ENCODE measurements around the gene RTRAF. TPM values are rescaled to one million over a fixed set of nuclear protein-coding genes. Genes with fewer than 3 reads are reported as not detected.
A peak's percentile ranks its signal among the peaks of the same experiment; 100 is the strongest.

RTRAF gene
- total RNA-seq, 4 donors from 2014 or later = 68.6 to 91.2 (median 78.4) TPM

GRCh38 chr14:52018252-52018651 lies 28.9 kb downstream of the RTRAF start:
- Histone ChIP-seq H3K27ac (no peak overlapping the region), H3K9me3 (no peaks in the 10 kb centered on the region), H3K4me3 (no peak overlapping the region), H3K27me3 (no peaks in the 10 kb centered on the region), H3K4me1 (peaks cover 0 to 22% of the 10 kb centered on the region in 2 donors), H3K36me3 (no peaks in the 10 kb centered on the region)
- in situ Hi-C loops (cut with MboI; ENCODE audit: low sequenced_read_pairs in 4 of 4) (no loop called here), intact Hi-C loops (cut with DNase I; ENCODE audit: low total_unique reads) (loop anchor here (5.0 kb wide), 2 partner anchors 34 to 49 kb away; partner anchors contain the start of gene NID2)
- ATAC-seq (no peak), DNase-seq (no peak)
- TF ChIP-seq, protein P1, sequence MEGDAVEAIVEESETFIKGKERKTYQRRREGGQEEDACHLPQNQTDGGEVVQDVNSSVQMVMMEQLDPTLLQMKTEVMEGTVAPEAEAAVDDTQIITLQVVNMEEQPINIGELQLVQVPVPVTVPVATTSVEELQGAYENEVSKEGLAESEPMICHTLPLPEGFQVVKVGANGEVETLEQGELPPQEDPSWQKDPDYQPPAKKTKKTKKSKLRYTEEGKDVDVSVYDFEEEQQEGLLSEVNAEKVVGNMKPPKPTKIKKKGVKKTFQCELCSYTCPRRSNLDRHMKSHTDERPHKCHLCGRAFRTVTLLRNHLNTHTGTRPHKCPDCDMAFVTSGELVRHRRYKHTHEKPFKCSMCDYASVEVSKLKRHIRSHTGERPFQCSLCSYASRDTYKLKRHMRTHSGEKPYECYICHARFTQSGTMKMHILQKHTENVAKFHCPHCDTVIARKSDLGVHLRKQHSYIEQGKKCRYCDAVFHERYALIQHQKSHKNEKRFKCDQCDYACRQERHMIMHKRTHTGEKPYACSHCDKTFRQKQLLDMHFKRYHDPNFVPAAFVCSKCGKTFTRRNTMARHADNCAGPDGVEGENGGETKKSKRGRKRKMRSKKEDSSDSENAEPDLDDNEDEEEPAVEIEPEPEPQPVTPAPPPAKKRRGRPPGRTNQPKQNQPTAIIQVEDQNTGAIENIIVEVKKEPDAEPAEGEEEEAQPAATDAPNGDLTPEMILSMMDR (IDR thresholded peaks at IDR 0.05 in 4 of 5, conservative IDR thresholded peaks at IDR 0.05 in 1 of 5) = no peak
- TF ChIP-seq POLR2A (IDR thresholded peaks at IDR 0.05) = no peak

- in situ Hi-C loops (cut with MboI; ENCODE audit: low sequenced_read_pairs in 4 of 4) (no loop called here), intact Hi-C loops (cut with DNase I; ENCODE audit: low total_unique reads) (loop anchor here (5.0 kb wide), 2 partner anchors 33 to 48 kb away; partner anchors contain the start of gene NID2)
- no peaks in the 10 kb centered on the region for H3K36me3 ChIP-seq
- no peak overlapping the region for H3K27ac ChIP-seq
- peaks cover 0 to 18% of the 10 kb centered on the region in 2 donors for H3K4me1 ChIP-seq
- no peak for DNase-seq
- no peak for TF ChIP-seq POLR2A (IDR thresholded peaks at IDR 0.05)
- TF ChIP-seq, protein P1 (IDR thresholded peaks at IDR 0.05 in 4 of 5, conservative IDR thresholded peaks at IDR 0.05 in 1 of 5) = no peak
- no peak for ATAC-seq
- no peaks in the 10 kb centered on the region for H3K27me3 ChIP-seq
- H3K9me3 ChIP-seq = no peaks in the 10 kb centered on the region
- no peak overlapping the region for H3K4me3 ChIP-seq
These were observed 29.6 kb downstream of the RTRAF start for GRCh38 chr14:52018970-52019369.

- no peak for DNase-seq
- intact Hi-C loops (cut with DNase I; ENCODE audit: low total_unique reads) (no loop called here), in situ Hi-C loops (cut with MboI; ENCODE audit: low sequenced_read_pairs in 4 of 4) (no loop called here)
- no peak for ATAC-seq
- Histone ChIP-seq H3K9me3 (no peaks in the 10 kb centered on the region), H3K4me3 (no peak overlapping the region), H3K36me3 (no peaks in the 10 kb centered on the region), H3K4me1 (peaks cover 0 to 21% of the 10 kb centered on the region in 2 donors), H3K27ac (no peak overlapping the region), H3K27me3 (no peaks in the 10 kb centered on the region)
- TF ChIP-seq, protein P1 (IDR thresholded peaks at IDR 0.05 in 4 of 5, conservative IDR thresholded peaks at IDR 0.05 in 1 of 5) = no peak
- no peak for TF ChIP-seq POLR2A (IDR thresholded peaks at IDR 0.05)
These were observed 30.9 kb downstream of the RTRAF start for GRCh38 chr14:52020161-52020714.

DNA sequence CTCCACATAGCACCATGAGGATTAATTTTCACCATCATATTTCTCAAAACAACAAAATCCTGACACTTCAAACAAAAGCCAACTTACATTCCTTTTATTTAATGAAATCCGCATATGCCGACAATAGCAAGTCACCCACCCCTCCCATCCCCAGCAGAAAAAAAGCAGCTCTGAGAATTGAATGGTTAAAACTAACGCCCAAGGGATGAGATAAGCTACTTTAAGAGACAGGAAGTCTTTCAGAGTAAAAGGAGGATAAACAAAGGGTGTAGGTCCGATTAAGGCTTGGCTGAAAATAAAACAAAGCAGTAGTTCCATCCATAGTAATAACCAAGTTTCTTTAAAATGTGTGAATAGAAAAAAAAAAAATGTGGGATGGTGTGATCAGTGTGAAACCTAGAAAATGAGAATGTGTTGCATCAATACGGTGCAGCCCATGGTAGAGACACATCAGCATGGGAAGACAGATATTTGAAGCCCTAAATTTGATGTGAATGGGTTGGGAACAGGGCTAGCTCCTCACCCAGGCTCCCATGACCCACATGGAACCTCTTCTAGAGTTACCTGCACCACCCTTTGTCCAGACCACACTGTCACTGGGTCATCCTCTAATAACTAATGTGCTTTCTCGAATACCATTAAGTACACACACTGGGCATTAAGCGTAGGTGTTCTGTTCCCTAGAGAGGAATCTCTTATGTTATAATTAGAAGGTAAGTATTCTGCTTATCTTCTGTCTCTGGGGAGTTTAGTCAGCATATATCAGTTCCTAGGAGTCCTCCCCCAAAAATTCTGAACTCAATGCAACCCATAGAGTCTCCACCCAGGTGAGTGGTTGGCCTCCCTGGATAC lies 31.7 kb downstream of the RTRAF start:
- intact Hi-C loops (cut with DNase I; ENCODE audit: low total_unique reads) = no loop called here
- H3K27ac ChIP-seq = peak overlapping the region in 3 of 4 donors; percentile 28 to 57 (median 46)

More for the DNA sequence above, 31.7 kb downstream of the RTRAF start:
- H3K36me3 ChIP-seq = no peaks in the 10 kb centered on the region
- peaks cover 0 to 21% of the 10 kb centered on the region in 2 donors for H3K4me1 ChIP-seq
- ATAC-seq (no peak), DNase-seq (no peak)
- no peaks in the 10 kb centered on the region for H3K9me3 ChIP-seq
- no peak overlapping the region for H3K4me3 ChIP-seq
- in situ Hi-C loops (cut with MboI; ENCODE audit: low sequenced_read_pairs in 4 of 4) = no loop called here
- H3K27me3 ChIP-seq = no peaks in the 10 kb centered on the region
- TF ChIP-seq POLR2A (IDR thresholded peaks at IDR 0.05) = no peak
- TF ChIP-seq, protein P1 (IDR thresholded peaks at IDR 0.05 in 4 of 5, conservative IDR thresholded peaks at IDR 0.05 in 1 of 5) = no peak

All from gastrocnemius medialis (tissue), 4 donors.